Stromal cell of bone marrow (primary cell): ENCODE results near the gene GNLY.

Experiments used
- DNase-seq: peaks from one replicate; pipeline ENCODE4 v3.0.0-alpha.2; 2012; ENCODE audit warnings: low read depth

GNLY gene

GRCh38 chr2:85744741-85745601 lies 50.8 kb downstream of the GNLY start:
- DNase-seq = peak; percentile 86

GRCh38 chr2:85745619-85746018 lies 51.5 kb downstream of the GNLY start:
- no peak for DNase-seq

- DNase-seq = no peak
Observed at GRCh38 chr2:85746321-85747004, 52.3 kb downstream of the GNLY start.

GRCh38 chr2:85747441-85747840 lies 53.3 kb downstream of the GNLY start:
- no peak for DNase-seq

- no peak for DNase-seq
Observed at GRCh38 chr2:85748039-85748734, 54.0 kb downstream of the GNLY start.
